ENCODE data around the gene ZBTB7C. TPM values are rescaled to one million over a fixed set of nuclear protein-coding genes. Genes with fewer than 3 reads are reported as not detected.

The ZBTB7C gene
- total RNA-seq, 1 donor from 2014 or later: 0.17 TPM

GRCh38 chr18:47978141-47978540 is 431.0 kb downstream of the ZBTB7C start:
- no peak for DNase-seq (ENCODE audit: low read depth)
- no peak for TF ChIP-seq CTCF (conservative IDR thresholded peaks at IDR 0.05; ENCODE audit: low read depth, low read length)
- H3K4me3 ChIP-seq (ENCODE audit: low read depth, low read length): no peak overlapping the region

Other genes starting within 250 kb of the ZBTB7C start
- 12.9 and 21.2 TPM in 2 replicates for gene CTIF, start 129.6 kb upstream of the ZBTB7C start, total RNA-seq

Measured in epithelial cell of proximal tubule (primary cell).